Measurements from ENCODE around the gene GNG2. TPM values are rescaled to one million over a fixed set of nuclear protein-coding genes. Genes with fewer than 3 reads are reported as not detected.

Gene GNG2
- total RNA-seq, 1 experiment from 2014 or later = 7.0 TPM

GRCh38 chr14:52006361-52006760 lies 145.9 kb downstream of the GNG2 start:
- TF ChIP-seq CTCF (conservative IDR thresholded peaks at IDR 0.05) = no peak
- Histone ChIP-seq H3K9ac (ENCODE audit: extremely low read depth, insufficient read length, low read length) (no peak overlapping the region), H2AFZ (ENCODE audit: low read length) (no peak overlapping the region), H2AK5ac (ENCODE audit: insufficient read length, low read length) (no peak overlapping the region), H2BK20ac (ENCODE audit: low read depth, low read length, poor library complexity, severe bottlenecking) (no peak overlapping the region), H3K23me2 (ENCODE audit: insufficient read length, low read depth, low read length, poor library complexity, severe bottlenecking) (no peaks in the 10 kb centered on the region), H2BK120ac (ENCODE audit: low read depth, low read length, poor library complexity, severe bottlenecking) (no peak overlapping the region), H3K79me2 (ENCODE audit: insufficient read depth, low read length) (no peaks in the 10 kb centered on the region), H3K18ac (ENCODE audit: insufficient read length, low read depth, low read length) (no peak overlapping the region), H3T11ph (ENCODE audit: low read length) (no peak overlapping the region), H3K56ac (ENCODE audit: insufficient read length, low read depth, low read length) (no peak overlapping the region), H3K4me1 (ENCODE audit: insufficient read depth, low read length) (no peaks in the 10 kb centered on the region), H3K14ac (ENCODE audit: insufficient read depth, low read length) (no peak overlapping the region), H2BK15ac (ENCODE audit: low read depth, low read length) (no peak overlapping the region), H3K9me3 (ENCODE audit: control insufficient read depth, low read depth, low read length) (no peaks in the 10 kb centered on the region), H2BK12ac (ENCODE audit: insufficient read length, low read depth, low read length) (no peak overlapping the region), H2BK5ac (ENCODE audit: insufficient read length, low read length) (no peak overlapping the region), H4K20me1 (ENCODE audit: control insufficient read depth, insufficient read depth, insufficient read length) (no peaks in the 10 kb centered on the region), H3K4ac (ENCODE audit: low read depth, low read length) (no peak overlapping the region), H3K4me2 (ENCODE audit: insufficient read depth, insufficient read length, low read length) (no peak overlapping the region), H4K8ac (replicated peaks; ENCODE audit: insufficient read length, low read depth, low read length) (no peak overlapping the region), H3K79me1 (ENCODE audit: insufficient read depth, low read depth, low read length, poor library complexity, severe bottlenecking) (no peaks in the 10 kb centered on the region), H3K23ac (ENCODE audit: insufficient read length, low read depth, low read length) (no peak overlapping the region), H4K5ac (ENCODE audit: insufficient read length, low read depth, low read length) (no peak overlapping the region), H4K91ac (ENCODE audit: insufficient read length, low read depth, low read length) (no peak overlapping the region), H3K27me3 (ENCODE audit: insufficient read depth, low read length) (no peaks in the 10 kb centered on the region), H3K27ac (ENCODE audit: insufficient read length, low read depth, low read length) (no peak overlapping the region)
- DNase-seq = no peak
- H3K4me3 Mint-ChIP-seq = no peak overlapping the region; a peak in 1 of 5 replicates
- peaks cover 18 to 20% of the 10 kb centered on the region in 2 experiments for H3K4me1 Mint-ChIP-seq
- H3K27ac Mint-ChIP-seq = peak overlapping the region in 1 of 3 experiments; percentile 80; a peak in 4 of 7 replicates
- peaks cover 34 to 90% (median 79%) of the 10 kb centered on the region in 3 experiments for H3K36me3 Mint-ChIP-seq (ENCODE audit: insufficient read depth in 1 of 3, low read depth in 3 of 3)
- WGBS (ENCODE audit: extremely low coverage, insufficient read length, low lambda C conversion rate) = no CpG with 5 or more reads among the region's 3 CpGs
- no peaks in the 10 kb centered on the region for H3K9me3 Mint-ChIP-seq
- no peaks in the 10 kb centered on the region for H3K27me3 Mint-ChIP-seq (ENCODE audit: low read depth)
